T-helper 2 cell (primary cell): Measurements from ENCODE around the gene ITPK1.
"Not testable (repeated sequence)": the region's sequence is repeated elsewhere in the genome, so short reads cannot be mapped to it uniquely, and the experiment has no call there.

Source experiments
- DNase-seq, 5 experiments: peaks; one replicate each; pipeline versions ENCODE4 v3.0.0 to v3.0.0-alpha.2; 2012 to 2022
- total RNA-seq, 2 donors: gene quantifications; one replicate each; lab custom pipeline; 2026; lab: John Stamatoyannopoulos, UW

The ITPK1 gene
- 38.7 to 41.2 reads per million in 2 donors for total RNA-seq

- DNase-seq, result peak; percentile 23 to 75 (median 30)
Observed at GRCh38 chr14:93115821-93116675, at the start of gene ITPK1. Gene ITPK1, minus strand, starts transcription at chr14:93115925. Its CDS starts 762 bp downstream, at chr14:93115163.

GRCh38 chr14:93163564-93163963, 47.8 kb upstream of the ITPK1 start:
- no peak for DNase-seq

GRCh38 chr14:93161411-93161940, 45.8 kb upstream of the ITPK1 start:
- no peak for DNase-seq

- no peak for DNase-seq
Observed at GRCh38 chr14:93160353-93160801, 44.7 kb upstream of the ITPK1 start.

- DNase-seq, result not testable (repeated sequence)
Observed at GRCh38 chr14:93159625-93160352, 44.1 kb upstream of the ITPK1 start.

GRCh38 chr14:93158349-93158748, 42.6 kb upstream of the ITPK1 start:
- peak in 1 of 5 experiments; percentile 15 for DNase-seq

- DNase-seq, result no peak
Observed at GRCh38 chr14:93156693-93157369, 41.1 kb upstream of the ITPK1 start.

GRCh38 chr14:93155667-93156066, 39.9 kb upstream of the ITPK1 start:
- no peak for DNase-seq

- DNase-seq, result no peak
Observed at GRCh38 chr14:93153121-93153520, 37.4 kb upstream of the ITPK1 start.

GRCh38 chr14:93150227-93151208, 34.8 kb upstream of the ITPK1 start:
- DNase-seq, result no peak

- DNase-seq, result no peak
Observed at GRCh38 chr14:93148979-93149378, 33.3 kb upstream of the ITPK1 start.

GRCh38 chr14:93146119-93146518, 30.4 kb upstream of the ITPK1 start:
- peak in 1 of 5 experiments; percentile 55 for DNase-seq

- DNase-seq, result no peak
Observed at GRCh38 chr14:93142854-93143652, 27.3 kb upstream of the ITPK1 start.

- no peak for DNase-seq
Observed at GRCh38 chr14:93137864-93138263, 22.1 kb upstream of the ITPK1 start.

GRCh38 chr14:93136508-93136907, 20.8 kb upstream of the ITPK1 start:
- not testable (repeated sequence) for DNase-seq

- DNase-seq, result no peak
Observed at GRCh38 chr14:93136009-93136408, 20.3 kb upstream of the ITPK1 start.

- no peak for DNase-seq
Observed at GRCh38 chr14:93135399-93135798, 19.7 kb upstream of the ITPK1 start.

- DNase-seq, result no peak
Observed at GRCh38 chr14:93133464-93133863, 17.7 kb upstream of the ITPK1 start.

- DNase-seq, result peak in 1 of 5 experiments; percentile 37
Observed at GRCh38 chr14:93132472-93133065, 16.8 kb upstream of the ITPK1 start.

GRCh38 chr14:93131257-93131820, 15.6 kb upstream of the ITPK1 start:
- DNase-seq, result not testable (repeated sequence)
